ENCODE data around the gene PRKN.

PRKN gene

GRCh38 chr6:162674452-162674851 is 53.1 kb downstream of the PRKN start:
- H3K9ac ChIP-seq = no peak overlapping the region
- no peaks in the 10 kb centered on the region for H3K79me2 ChIP-seq (ENCODE audit: insufficient read depth, low read depth)
- H3K4me3 ChIP-seq (IDR thresholded peaks at IDR 0.05; ENCODE audit: insufficient read depth, low read depth, low read length) = no peak overlapping the region
- TF ChIP-seq, protein P1, sequence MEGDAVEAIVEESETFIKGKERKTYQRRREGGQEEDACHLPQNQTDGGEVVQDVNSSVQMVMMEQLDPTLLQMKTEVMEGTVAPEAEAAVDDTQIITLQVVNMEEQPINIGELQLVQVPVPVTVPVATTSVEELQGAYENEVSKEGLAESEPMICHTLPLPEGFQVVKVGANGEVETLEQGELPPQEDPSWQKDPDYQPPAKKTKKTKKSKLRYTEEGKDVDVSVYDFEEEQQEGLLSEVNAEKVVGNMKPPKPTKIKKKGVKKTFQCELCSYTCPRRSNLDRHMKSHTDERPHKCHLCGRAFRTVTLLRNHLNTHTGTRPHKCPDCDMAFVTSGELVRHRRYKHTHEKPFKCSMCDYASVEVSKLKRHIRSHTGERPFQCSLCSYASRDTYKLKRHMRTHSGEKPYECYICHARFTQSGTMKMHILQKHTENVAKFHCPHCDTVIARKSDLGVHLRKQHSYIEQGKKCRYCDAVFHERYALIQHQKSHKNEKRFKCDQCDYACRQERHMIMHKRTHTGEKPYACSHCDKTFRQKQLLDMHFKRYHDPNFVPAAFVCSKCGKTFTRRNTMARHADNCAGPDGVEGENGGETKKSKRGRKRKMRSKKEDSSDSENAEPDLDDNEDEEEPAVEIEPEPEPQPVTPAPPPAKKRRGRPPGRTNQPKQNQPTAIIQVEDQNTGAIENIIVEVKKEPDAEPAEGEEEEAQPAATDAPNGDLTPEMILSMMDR (conservative IDR thresholded peaks at IDR 0.05; ENCODE audit: low read depth, low read length) = no peak
- H3K4me1 ChIP-seq (ENCODE audit: low read depth, poor library complexity, severe bottlenecking) = no peaks in the 10 kb centered on the region
- no peaks in the 10 kb centered on the region for H3K27me3 ChIP-seq (ENCODE audit: insufficient read depth, low read depth)
- no peak overlapping the region for H2AFZ ChIP-seq (ENCODE audit: low read depth)
- no peaks in the 10 kb centered on the region for H4K20me1 ChIP-seq (ENCODE audit: insufficient read depth)
- no peak overlapping the region for H3K4me2 ChIP-seq
- no peaks in the 10 kb centered on the region for H3K36me3 ChIP-seq (ENCODE audit: insufficient read depth)
- H3K27ac ChIP-seq = no peak overlapping the region

- Histone ChIP-seq H3K36me3 (ENCODE audit: insufficient read depth) (no peaks in the 10 kb centered on the region), H3K27ac (no peak overlapping the region), H3K9ac (no peak overlapping the region), H3K27me3 (ENCODE audit: insufficient read depth, low read depth) (no peaks in the 10 kb centered on the region), H3K4me3 (IDR thresholded peaks at IDR 0.05; ENCODE audit: insufficient read depth, low read depth, low read length) (no peak overlapping the region), H3K4me2 (no peak overlapping the region), H3K79me2 (ENCODE audit: insufficient read depth, low read depth) (no peaks in the 10 kb centered on the region), H3K4me1 (ENCODE audit: low read depth, poor library complexity, severe bottlenecking) (no peaks in the 10 kb centered on the region), H4K20me1 (ENCODE audit: insufficient read depth) (no peaks in the 10 kb centered on the region), H2AFZ (ENCODE audit: low read depth) (no peak overlapping the region)
- TF ChIP-seq, protein P1 (conservative IDR thresholded peaks at IDR 0.05; ENCODE audit: low read depth, low read length) = no peak
Measured at GRCh38 chr6:162671580-162672165, 55.9 kb downstream of the PRKN start.

DNA sequence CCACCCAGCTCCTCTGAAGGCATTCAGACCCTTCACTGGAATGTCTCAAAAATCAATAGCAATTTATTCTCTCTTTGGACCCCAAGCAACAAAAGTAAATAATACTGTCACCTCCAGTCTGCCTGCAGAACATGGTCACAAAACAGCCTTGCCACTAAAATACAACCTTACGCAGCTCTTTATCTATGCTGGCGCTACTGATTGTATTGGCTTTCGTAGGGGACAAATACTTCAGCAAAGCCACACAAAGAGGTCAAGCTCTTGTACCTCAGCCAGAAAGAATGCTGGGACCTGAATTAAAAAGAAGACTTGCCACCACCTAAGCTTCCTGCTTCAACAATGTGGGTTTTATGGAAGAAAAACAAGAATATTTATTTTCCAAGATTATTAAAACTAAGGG is 57.2 kb downstream of the PRKN start:
- Histone ChIP-seq H3K27ac (no peak overlapping the region), H3K36me3 (ENCODE audit: insufficient read depth) (no peaks in the 10 kb centered on the region), H3K4me3 (IDR thresholded peaks at IDR 0.05; ENCODE audit: insufficient read depth, low read depth, low read length) (no peak overlapping the region), H3K9ac (no peak overlapping the region), H3K4me2 (no peak overlapping the region), H4K20me1 (ENCODE audit: insufficient read depth) (no peaks in the 10 kb centered on the region), H3K27me3 (ENCODE audit: insufficient read depth, low read depth) (no peaks in the 10 kb centered on the region), H3K79me2 (ENCODE audit: insufficient read depth, low read depth) (no peaks in the 10 kb centered on the region), H3K4me1 (ENCODE audit: low read depth, poor library complexity, severe bottlenecking) (no peaks in the 10 kb centered on the region), H2AFZ (ENCODE audit: low read depth) (no peak overlapping the region)
- TF ChIP-seq, protein P1 (conservative IDR thresholded peaks at IDR 0.05; ENCODE audit: low read depth, low read length) = no peak

DNA sequence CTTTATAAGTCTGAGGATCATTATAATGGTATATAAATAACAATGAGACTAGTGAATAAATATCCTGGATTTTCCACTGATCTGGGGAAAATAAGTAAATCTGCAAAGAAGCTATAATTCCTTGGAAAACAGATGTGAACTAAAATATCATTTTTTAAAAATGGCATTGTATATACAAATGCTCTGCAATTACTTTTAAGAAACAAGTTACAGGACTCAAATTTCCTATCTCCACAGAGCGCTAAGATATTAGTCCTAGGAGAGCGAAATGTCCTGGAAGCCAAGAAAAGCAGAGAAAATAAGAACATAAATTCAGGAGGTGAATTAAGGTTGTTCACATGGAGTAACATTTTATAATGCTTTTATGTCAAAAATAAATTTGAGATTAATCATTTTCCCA is 61.3 kb downstream of the PRKN start:
- Histone ChIP-seq H3K36me3 (ENCODE audit: insufficient read depth) (no peaks in the 10 kb centered on the region), H3K27me3 (ENCODE audit: insufficient read depth, low read depth) (no peaks in the 10 kb centered on the region), H3K79me2 (ENCODE audit: insufficient read depth, low read depth) (no peaks in the 10 kb centered on the region), H3K9ac (no peak overlapping the region), H4K20me1 (ENCODE audit: insufficient read depth) (no peaks in the 10 kb centered on the region), H3K4me2 (no peak overlapping the region), H2AFZ (ENCODE audit: low read depth) (no peak overlapping the region), H3K27ac (no peak overlapping the region), H3K4me1 (ENCODE audit: low read depth, poor library complexity, severe bottlenecking) (no peaks in the 10 kb centered on the region), H3K4me3 (IDR thresholded peaks at IDR 0.05; ENCODE audit: insufficient read depth, low read depth, low read length) (no peak overlapping the region)
- TF ChIP-seq, protein P1 (conservative IDR thresholded peaks at IDR 0.05; ENCODE audit: low read depth, low read length) = no peak
